ENCODE data around the gene ELANE. TPM values are rescaled to one million over a fixed set of nuclear protein-coding genes. Genes with fewer than 3 reads are reported as not detected.

Gene ELANE
- total and polyA plus RNA-seq, 10 donors: 2.8 to 137 (median 9.8) TPM

GRCh38 chr19:900043-900301, 47.9 kb downstream of the ELANE start:
- intact Hi-C loops (cut with DNase I; ENCODE audit: low total_unique reads): no loop called here
- H3K36me3 ChIP-seq: peaks cover 0 to 86% (median 43%) of the 10 kb centered on the region in 6 donors
- H3K4me1 ChIP-seq: peaks cover 0 to 64% (median 19%) of the 10 kb centered on the region in 6 donors
- TF ChIP-seq POLR2AphosphoS5 (IDR thresholded peaks at IDR 0.05) (no peak), POLR2A (IDR thresholded peaks at IDR 0.05) (no peak), CTCF (IDR thresholded peaks at IDR 0.05 in 8 of 11, conservative IDR thresholded peaks at IDR 0.05 in 3 of 11) (no peak)
- no peak for DNase-seq
- H3K4me3 ChIP-seq: no peak overlapping the region
- H3K9me3 ChIP-seq: no peaks in the 10 kb centered on the region
- no peaks in the 10 kb centered on the region for H3K27me3 ChIP-seq (replicated peaks in 1 of 7)
- H3K27ac ChIP-seq: peak overlapping the region in 3 of 8 donors; percentile 13 to 42 (median 40)
- WGBS, 5 donors: 88 to 93% (median 91%) methylated on average over 15 of the region's 15 CpGs

DNA sequence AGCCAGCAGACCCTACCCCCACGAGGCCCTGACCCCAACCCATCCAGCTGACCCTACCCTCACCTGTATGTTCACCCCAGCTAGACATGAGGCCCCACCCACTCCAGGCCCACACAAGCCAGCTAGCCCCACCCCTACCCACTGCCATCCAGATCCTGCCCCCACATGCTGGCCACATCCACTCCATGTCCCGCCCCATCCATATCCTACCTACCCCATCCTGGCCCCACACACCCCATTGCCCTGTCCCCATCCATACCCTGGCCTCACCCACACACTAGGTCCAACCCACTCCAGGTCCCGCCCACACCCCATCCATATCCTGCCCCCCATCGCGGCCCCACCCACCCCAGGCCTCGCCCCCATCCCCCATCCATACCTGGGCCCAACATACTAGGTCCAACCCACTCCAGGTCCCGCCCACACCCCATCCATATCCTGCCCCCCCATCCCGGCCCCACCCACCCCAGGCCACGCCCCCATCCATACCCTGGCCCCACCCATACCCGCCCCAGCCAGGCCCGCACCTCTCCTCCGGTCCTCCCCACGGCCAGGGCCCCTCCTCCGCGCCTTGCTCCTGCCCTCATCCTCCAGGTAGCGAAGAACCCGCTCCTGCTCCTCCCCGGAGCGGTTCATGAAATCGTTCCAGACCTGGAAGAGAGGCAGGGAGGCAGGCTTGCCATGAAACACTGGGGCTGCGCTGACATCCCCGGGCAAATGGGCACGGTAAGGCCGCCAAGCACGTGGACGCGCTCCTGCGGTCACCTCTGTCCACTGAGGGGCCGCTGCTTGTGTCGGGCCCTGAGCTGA, 48.4 kb downstream of the ELANE start:
- intact Hi-C loops (cut with DNase I; ENCODE audit: low total_unique reads): no loop called here
- H3K27ac ChIP-seq: peak overlapping the region in 3 of 8 donors; percentile 13 to 42 (median 40)
- TF ChIP-seq POLR2A (IDR thresholded peaks at IDR 0.05) (no peak), CTCF (IDR thresholded peaks at IDR 0.05 in 8 of 11, conservative IDR thresholded peaks at IDR 0.05 in 3 of 11) (no peak), POLR2AphosphoS5 (IDR thresholded peaks at IDR 0.05) (peak in 1 of 3 donors; percentile 61)
- H3K4me3 ChIP-seq: no peak overlapping the region
- no peaks in the 10 kb centered on the region for H3K27me3 ChIP-seq (replicated peaks in 1 of 7)
- H3K36me3 ChIP-seq: peaks cover 0 to 86% (median 43%) of the 10 kb centered on the region in 6 donors
- no peak for DNase-seq
- no peaks in the 10 kb centered on the region for H3K9me3 ChIP-seq
- peaks cover 0 to 68% (median 19%) of the 10 kb centered on the region in 6 donors for H3K4me1 ChIP-seq
- 79 to 89% (median 85%) methylated on average over 30 of the region's 30 CpGs for WGBS, 5 donors

- no peaks in the 10 kb centered on the region for H3K9me3 ChIP-seq
- no peaks in the 10 kb centered on the region for H3K27me3 ChIP-seq (replicated peaks in 1 of 7)
- 87 to 92% (median 92%) methylated on average over 17 to 27 of the region's 27 CpGs for WGBS, 5 donors
- no peak for DNase-seq
- H3K4me3 ChIP-seq: no peak overlapping the region
- H3K4me1 ChIP-seq: peaks cover 0 to 78% (median 27%) of the 10 kb centered on the region in 6 donors
- peak overlapping the region in 1 of 8 donors; percentile 42 for H3K27ac ChIP-seq
- intact Hi-C loops (cut with DNase I; ENCODE audit: low total_unique reads): no loop called here
- peaks cover 0 to 80% (median 40%) of the 10 kb centered on the region in 6 donors for H3K36me3 ChIP-seq
- peak in 1 of 3 donors; percentile 51 for TF ChIP-seq POLR2AphosphoS5 (IDR thresholded peaks at IDR 0.05)
- TF ChIP-seq POLR2A (IDR thresholded peaks at IDR 0.05): no peak
Observed at GRCh38 chr19:901216-902092, 49.4 kb downstream of the ELANE start.

- no peaks in the 10 kb centered on the region for H3K27me3 ChIP-seq (replicated peaks in 1 of 7)
- intact Hi-C loops (cut with DNase I; ENCODE audit: low total_unique reads): no loop called here
- peak overlapping the region in 1 of 8 donors; percentile 13 for H3K27ac ChIP-seq
- WGBS, 5 donors: 70 to 83% (median 74%) methylated on average over 7 of the region's 7 CpGs
- no peak overlapping the region for H3K4me3 ChIP-seq
- H3K4me1 ChIP-seq: peaks cover 2 to 84% (median 33%) of the 10 kb centered on the region in 6 donors
- TF ChIP-seq POLR2AphosphoS5 (IDR thresholded peaks at IDR 0.05) (peak in 1 of 3 donors; percentile 0), POLR2A (IDR thresholded peaks at IDR 0.05) (no peak), CTCF (IDR thresholded peaks at IDR 0.05 in 8 of 11, conservative IDR thresholded peaks at IDR 0.05 in 3 of 11) (no peak)
- DNase-seq: no peak
- H3K36me3 ChIP-seq: peaks cover 0 to 74% (median 34%) of the 10 kb centered on the region in 6 donors
- H3K9me3 ChIP-seq: no peaks in the 10 kb centered on the region
Observed at GRCh38 chr19:902093-902370, 49.9 kb downstream of the ELANE start.
